GDM1 (cell line): ENCODE results near the gene RRAS.

Experiments
- DNase-seq: peaks from one replicate; lab custom pipeline; 2025; lab: John Stamatoyannopoulos, UW

RRAS gene

GRCh38 chr19:49640113-49640898 lies at the start of gene RRAS:
Gene RRAS, minus strand, starts transcription at chr19:49640143. Its CDS starts 45 bp downstream, at chr19:49640098.
- DNase-seq, result peak; percentile 100

GRCh38 chr19:49689133-49690078 lies 49.5 kb upstream of the RRAS start, which contains the start of gene ADM5:
Gene ADM5, plus strand, starts transcription at chr19:49689594. Its CDS starts 244 bp downstream, at chr19:49689838.
- DNase-seq, result no peak

- DNase-seq, result no peak
Observed at GRCh38 chr19:49688531-49689132, 48.7 kb upstream of the RRAS start.

- no peak for DNase-seq
Observed at GRCh38 chr19:49687566-49688316, 47.8 kb upstream of the RRAS start.

- DNase-seq, result no peak
Observed at GRCh38 chr19:49687150-49687549, 47.2 kb upstream of the RRAS start.

GRCh38 chr19:49686503-49687088 lies 46.7 kb upstream of the RRAS start:
- no peak for DNase-seq

- DNase-seq, result no peak
Observed at GRCh38 chr19:49685845-49686332, 45.9 kb upstream of the RRAS start.

- DNase-seq, result no peak
Observed at GRCh38 chr19:49684983-49685553, 45.1 kb upstream of the RRAS start.

GRCh38 chr19:49684251-49684982 lies 44.5 kb upstream of the RRAS start:
- DNase-seq, result no peak

GRCh38 chr19:49683814-49684250 lies 43.9 kb upstream of the RRAS start:
- DNase-seq, result no peak

- DNase-seq, result no peak
Observed at GRCh38 chr19:49682274-49682673, 42.3 kb upstream of the RRAS start.

GRCh38 chr19:49681830-49682229 lies 41.9 kb upstream of the RRAS start:
- no peak for DNase-seq

- DNase-seq, result peak; percentile 75
Observed at GRCh38 chr19:49680421-49681351, 40.7 kb upstream of the RRAS start.

GRCh38 chr19:49679771-49680413 lies 39.9 kb upstream of the RRAS start:
- DNase-seq, result no peak

GRCh38 chr19:49678985-49679770 lies 39.2 kb upstream of the RRAS start:
- no peak for DNase-seq

GRCh38 chr19:49677901-49678674 lies 38.1 kb upstream of the RRAS start:
- DNase-seq, result peak; percentile 33
